Erythroblast (primary cell): ENCODE measurements around the gene XXYLT1.

Experiments
- GATA1 ChIP-seq: IDR thresholded peaks from 2 replicates; pipeline ENCODE4 v1.6.1; 2011; ENCODE audit warnings: low read depth, mild to moderate bottlenecking, control low read depth, low read length, moderate library complexity
- POLR2A ChIP-seq: IDR thresholded peaks from 2 replicates; pipeline ENCODE4 v1.6.1; 2011; ENCODE audit warnings: mild to moderate bottlenecking, low read length

DNA sequence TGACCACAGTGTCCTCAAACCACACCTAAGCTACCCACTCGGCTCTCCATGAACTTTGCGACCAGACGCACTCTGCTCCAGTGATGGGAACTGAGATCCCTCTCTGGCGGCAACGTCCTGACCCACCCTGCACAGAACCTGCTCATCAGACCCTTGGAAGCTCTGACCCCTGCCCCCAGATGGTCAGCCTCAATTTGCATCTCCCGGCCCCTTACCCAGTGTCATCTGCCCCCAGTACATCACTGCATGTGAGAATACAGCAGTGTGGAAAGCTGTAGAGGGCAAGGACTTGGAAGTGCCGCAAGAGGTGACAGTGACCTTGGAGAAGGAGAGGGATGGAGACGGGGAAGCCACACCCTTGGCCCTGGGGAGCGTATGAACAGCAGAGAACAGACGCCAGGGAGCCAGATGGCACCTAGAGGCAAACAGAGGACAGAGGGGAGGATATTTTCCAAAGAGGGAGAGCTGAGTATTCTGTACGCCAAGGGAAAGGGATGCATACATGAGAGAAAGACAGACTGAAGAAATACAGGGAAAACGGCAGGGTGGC lies 192.0 kb downstream of the XXYLT1 start:
- TF ChIP-seq POLR2A, result no peak
- no peak for TF ChIP-seq GATA1
